ENCODE results near the gene TMEFF1. TPM values are rescaled to one million over a fixed set of nuclear protein-coding genes. Genes with fewer than 3 reads are reported as not detected.

TMEFF1 gene
- total RNA-seq, 1 experiment from 2014 or later = 65.5 TPM

DNA sequence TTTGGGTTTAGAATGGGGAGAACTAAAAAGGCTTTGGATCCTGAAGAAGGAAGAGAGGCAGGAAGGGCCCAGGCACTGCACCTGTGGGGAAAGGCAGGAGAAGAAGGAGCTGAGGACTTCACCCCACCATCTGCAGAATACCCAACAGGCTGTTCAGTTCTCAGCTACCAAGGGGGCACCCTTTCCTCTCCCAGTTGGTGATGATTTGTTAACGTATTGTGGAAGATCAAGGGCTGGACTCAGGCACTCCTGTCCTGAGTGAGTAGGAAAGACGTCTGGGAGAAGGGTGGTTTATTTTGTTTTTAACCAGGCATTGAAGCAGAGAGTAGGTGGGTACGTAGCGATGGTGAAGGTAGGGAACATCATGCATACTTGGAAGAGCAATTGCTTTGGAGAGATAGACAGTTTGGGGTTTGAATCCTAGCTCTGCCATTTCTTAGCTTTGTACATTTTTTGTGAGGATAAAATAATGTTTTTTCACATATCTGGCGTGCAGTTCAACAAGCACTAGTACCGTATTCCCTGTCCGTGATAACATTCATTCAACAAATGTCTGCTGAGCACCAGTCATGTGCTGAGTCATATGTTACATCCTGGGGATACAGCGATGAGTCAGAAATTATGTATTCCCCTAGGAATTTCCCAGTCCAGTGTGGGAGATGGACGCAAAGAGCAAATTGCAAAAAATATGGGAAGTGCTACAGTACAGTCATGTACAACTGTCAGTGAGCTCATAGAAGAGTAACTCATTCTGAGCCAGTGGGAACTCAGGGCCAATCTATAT is 43.9 kb upstream of the TMEFF1 start:
- Histone ChIP-seq H4K20me1 (ENCODE audit: control insufficient read depth, insufficient read depth, insufficient read length) (no peaks in the 10 kb centered on the region), H2BK12ac (ENCODE audit: insufficient read length, low read depth, low read length) (no peak overlapping the region), H2AK5ac (ENCODE audit: insufficient read length, low read length) (no peak overlapping the region), H2AFZ (ENCODE audit: low read length) (no peak overlapping the region), H4K8ac (replicated peaks; ENCODE audit: insufficient read length, low read depth, low read length) (no peak overlapping the region), H3K27ac (ENCODE audit: insufficient read length, low read depth, low read length) (no peak overlapping the region), H2BK120ac (ENCODE audit: low read depth, low read length, poor library complexity, severe bottlenecking) (no peak overlapping the region), H3K79me1 (ENCODE audit: insufficient read depth, low read depth, low read length, poor library complexity, severe bottlenecking) (peaks cover 7% of the 10 kb centered on the region), H2BK20ac (ENCODE audit: low read depth, low read length, poor library complexity, severe bottlenecking) (no peak overlapping the region), H4K91ac (ENCODE audit: insufficient read length, low read depth, low read length) (no peak overlapping the region), H3K79me2 (ENCODE audit: insufficient read depth, low read length) (peaks cover 8% of the 10 kb centered on the region; the same call in 1 of the 2 replicates), H2BK5ac (ENCODE audit: insufficient read length, low read length) (no peak overlapping the region), H3K27me3 (ENCODE audit: insufficient read depth, low read length) (no peaks in the 10 kb centered on the region), H3K14ac (ENCODE audit: insufficient read depth, low read length) (no peak overlapping the region), H3K9ac (ENCODE audit: extremely low read depth, insufficient read length, low read length) (no peak overlapping the region), H4K5ac (ENCODE audit: insufficient read length, low read depth, low read length) (no peak overlapping the region), H3K9me3 (ENCODE audit: control insufficient read depth, low read depth, low read length) (no peaks in the 10 kb centered on the region), H3K23ac (ENCODE audit: insufficient read length, low read depth, low read length) (no peak overlapping the region), H3K4me2 (ENCODE audit: insufficient read depth, insufficient read length, low read length) (no peak overlapping the region), H3K4ac (ENCODE audit: low read depth, low read length) (no peak overlapping the region), H2BK15ac (ENCODE audit: low read depth, low read length) (no peak overlapping the region), H3K23me2 (ENCODE audit: insufficient read length, low read depth, low read length, poor library complexity, severe bottlenecking) (peaks cover 13% of the 10 kb centered on the region), H3K18ac (ENCODE audit: insufficient read length, low read depth, low read length) (no peak overlapping the region), H3K56ac (ENCODE audit: insufficient read length, low read depth, low read length) (no peak overlapping the region), H3T11ph (ENCODE audit: low read length) (no peak overlapping the region), H3K4me1 (ENCODE audit: insufficient read depth, low read length) (peaks cover 6% of the 10 kb centered on the region; the same call in 1 of the 2 replicates)
- Mint-ChIP-seq H3K36me3 (ENCODE audit: insufficient read depth in 1 of 3, low read depth in 3 of 3) (peaks cover 8 to 21% (median 11%) of the 10 kb centered on the region in 3 experiments), H3K9me3 (no peaks in the 10 kb centered on the region), H3K4me3 (peak overlapping the region; percentile 4 to 91; a peak in 4 of 5 replicates), H3K4me1 (peaks cover 38 to 44% of the 10 kb centered on the region in 2 experiments), H3K27ac (peak overlapping the region in 1 of 3 experiments; percentile 21; a peak in 2 of 7 replicates), H3K27me3 (ENCODE audit: low read depth) (0 out of 2 replicates have a peak, but pooled peaks cover 1% of the 10 kb centered on the region)
- DNase-seq = no peak
- WGBS (ENCODE audit: extremely low coverage, insufficient read length, low lambda C conversion rate) = 100% methylated on average over 2 of the region's 9 CpGs
- TF ChIP-seq, protein P1, sequence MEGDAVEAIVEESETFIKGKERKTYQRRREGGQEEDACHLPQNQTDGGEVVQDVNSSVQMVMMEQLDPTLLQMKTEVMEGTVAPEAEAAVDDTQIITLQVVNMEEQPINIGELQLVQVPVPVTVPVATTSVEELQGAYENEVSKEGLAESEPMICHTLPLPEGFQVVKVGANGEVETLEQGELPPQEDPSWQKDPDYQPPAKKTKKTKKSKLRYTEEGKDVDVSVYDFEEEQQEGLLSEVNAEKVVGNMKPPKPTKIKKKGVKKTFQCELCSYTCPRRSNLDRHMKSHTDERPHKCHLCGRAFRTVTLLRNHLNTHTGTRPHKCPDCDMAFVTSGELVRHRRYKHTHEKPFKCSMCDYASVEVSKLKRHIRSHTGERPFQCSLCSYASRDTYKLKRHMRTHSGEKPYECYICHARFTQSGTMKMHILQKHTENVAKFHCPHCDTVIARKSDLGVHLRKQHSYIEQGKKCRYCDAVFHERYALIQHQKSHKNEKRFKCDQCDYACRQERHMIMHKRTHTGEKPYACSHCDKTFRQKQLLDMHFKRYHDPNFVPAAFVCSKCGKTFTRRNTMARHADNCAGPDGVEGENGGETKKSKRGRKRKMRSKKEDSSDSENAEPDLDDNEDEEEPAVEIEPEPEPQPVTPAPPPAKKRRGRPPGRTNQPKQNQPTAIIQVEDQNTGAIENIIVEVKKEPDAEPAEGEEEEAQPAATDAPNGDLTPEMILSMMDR (conservative IDR thresholded peaks at IDR 0.05) = no peak
